Esophagus (tissue), 2 donors: ENCODE results near the gene ARSG. TPM values are rescaled to one million over a fixed set of nuclear protein-coding genes. Genes with fewer than 3 reads are reported as not detected.
"Not testable (repeated sequence)": the region's sequence is repeated elsewhere in the genome, so short reads cannot be mapped to it uniquely, and the experiment has no call there.

Experiments
- H3K27ac ChIP-seq, 2 donors: one replicate each; pipeline ENCODE4 v1.5.1; 2013; ENCODE audit warnings: low read depth in 2 of 2, mild to moderate bottlenecking in 2 of 2, inconsistent platforms in 1 of 2, low read length in 1 of 2, moderate library complexity in 1 of 2
- H3K27me3 ChIP-seq, 2 donors: one replicate each; pipeline ENCODE4 v1.6.1; 2013; ENCODE audit warnings: low read length in 2 of 2, control low read depth in 1 of 2, mild to moderate bottlenecking in 1 of 2; ENCODE audit not compliant: insufficient read depth in 2 of 2, control insufficient read depth in 1 of 2
- H3K36me3 ChIP-seq, 2 donors: one replicate each; pipeline ENCODE4 v1.6.1; 2013; ENCODE audit warnings: low read length in 1 of 2; ENCODE audit not compliant: control insufficient read depth in 2 of 2, insufficient read depth in 2 of 2
- H3K4me1 ChIP-seq, 2 donors: one replicate each; pipeline ENCODE4 v1.6.1; 2013; ENCODE audit warnings: low read length in 1 of 2; ENCODE audit not compliant: control insufficient read depth in 2 of 2, insufficient read depth in 2 of 2
- H3K4me3 ChIP-seq, 2 donors: one replicate each; pipeline ENCODE4 v1.5.1; 2013; ENCODE audit warnings: low read length in 2 of 2, mild to moderate bottlenecking in 2 of 2, low read depth in 1 of 2, moderate library complexity in 1 of 2
- H3K9me3 ChIP-seq, 2 donors: one replicate each; pipeline ENCODE4 v1.6.1; 2013; ENCODE audit warnings: mild to moderate bottlenecking in 2 of 2, low read depth in 1 of 2, low read length in 1 of 2, moderate library complexity in 1 of 2; ENCODE audit not compliant: control insufficient read depth in 2 of 2, insufficient read depth in 1 of 2
- WGBS, 2 donors: extraction: QIAGEN DNeasy Blood & Tissue Kit; methylation state at CpG; one replicate each; pipeline ENCODE4 v1.1.7; 2013; 5-methylcytosine and 5-hydroxymethylcytosine counted together
- polyA plus RNA-seq, 2 donors: library from polyadenylated mRNA; stranded (reverse); fragments of 200-250 nt; gene quantifications; one replicate each; pipeline ENCODE4 v1.2.3, GENCODE V29; 2013
- donor health status: healthy with polysubstance abuse.
- donor health status: Bipolar disorder and iron deficiency.

The ARSG gene
- polyA plus RNA-seq, 2 donors = 2.8 to 3.5 TPM

- not testable (repeated sequence) for H3K4me1 ChIP-seq, H3K36me3 ChIP-seq, H3K9me3 ChIP-seq, H3K4me3 ChIP-seq, H3K27me3 ChIP-seq, H3K27ac ChIP-seq
- 60 to 66% methylated on average over 2 of the region's 2 CpGs for WGBS, 2 donors
Observed at GRCh38 chr17:68354311-68354710, 63.0 kb downstream of the ARSG start.

- not testable (repeated sequence) for H3K27ac ChIP-seq, H3K4me3 ChIP-seq, H3K36me3 ChIP-seq, H3K9me3 ChIP-seq, H3K27me3 ChIP-seq, H3K4me1 ChIP-seq
- WGBS, 2 donors = 94 to 95% methylated on average over 5 of the region's 5 CpGs
Observed at GRCh38 chr17:68355108-68355507, 63.8 kb downstream of the ARSG start.

- no peaks in the 10 kb centered on the region for H3K27me3 ChIP-seq
- H3K4me3 ChIP-seq = no peak overlapping the region
- no peak overlapping the region for H3K27ac ChIP-seq
- H3K4me1 ChIP-seq = no peaks in the 10 kb centered on the region
- H3K9me3 ChIP-seq = no peaks in the 10 kb centered on the region
- H3K36me3 ChIP-seq = peaks cover 0 to 7% of the 10 kb centered on the region in 2 donors
- 77 to 78% methylated on average over 8 of the region's 8 CpGs for whole genome bisulfite sequencing, 2 donors
Observed at GRCh38 chr17:68356520-68356919, 65.2 kb downstream of the ARSG start.

GRCh38 chr17:68356949-68357455, 65.7 kb downstream of the ARSG start:
- H3K27ac ChIP-seq = no peak overlapping the region
- 84 to 85% methylated on average over 3 of the region's 3 CpGs for WGBS, 2 donors
- H3K36me3 ChIP-seq = peaks cover 0 to 7% of the 10 kb centered on the region in 2 donors

GRCh38 chr17:68357886-68358285, 66.6 kb downstream of the ARSG start:
- Histone ChIP-seq H3K27ac (no peak overlapping the region), H3K4me3 (no peak overlapping the region), H3K4me1 (no peaks in the 10 kb centered on the region), H3K9me3 (no peaks in the 10 kb centered on the region), H3K36me3 (peaks cover 0 to 7% of the 10 kb centered on the region in 2 donors), H3K27me3 (no peaks in the 10 kb centered on the region)
- WGBS, 2 donors = 90 to 91% methylated on average over 4 of the region's 4 CpGs

More at GRCh38 chr17:68356949-68357455, 65.7 kb downstream of the ARSG start:
- Histone ChIP-seq H3K9me3 (no peaks in the 10 kb centered on the region), H3K4me3 (no peak overlapping the region), H3K27me3 (no peaks in the 10 kb centered on the region), H3K4me1 (no peaks in the 10 kb centered on the region)

- Histone ChIP-seq H3K4me3 (no peak overlapping the region), H3K4me1 (no peaks in the 10 kb centered on the region), H3K27ac (no peak overlapping the region), H3K36me3 (peaks cover 0 to 7% of the 10 kb centered on the region in 2 donors), H3K9me3 (no peaks in the 10 kb centered on the region), H3K27me3 (no peaks in the 10 kb centered on the region)
- WGBS, 2 donors = 89 to 90% methylated on average over 13 of the region's 13 CpGs
Observed at GRCh38 chr17:68359791-68360535, 68.7 kb downstream of the ARSG start.

- Histone ChIP-seq H3K4me1 (no peaks in the 10 kb centered on the region), H3K27me3 (no peaks in the 10 kb centered on the region), H3K9me3 (no peaks in the 10 kb centered on the region), H3K4me3 (no peak overlapping the region), H3K36me3 (no peaks in the 10 kb centered on the region), H3K27ac (no peak overlapping the region)
- 81 to 83% methylated on average over 2 of the region's 2 CpGs for WGBS, 2 donors
Observed at GRCh38 chr17:68365469-68365868, 74.2 kb downstream of the ARSG start.

GRCh38 chr17:68368387-68368786, 77.1 kb downstream of the ARSG start:
- no peaks in the 10 kb centered on the region for H3K4me1 ChIP-seq
- H3K36me3 ChIP-seq = no peaks in the 10 kb centered on the region
- WGBS, 2 donors = 80 to 83% methylated on average over 5 of the region's 5 CpGs
- H3K27me3 ChIP-seq = no peaks in the 10 kb centered on the region
- H3K9me3 ChIP-seq = no peaks in the 10 kb centered on the region
- no peak overlapping the region for H3K27ac ChIP-seq
- H3K4me3 ChIP-seq = no peak overlapping the region

- 94 to 95% methylated on average over 8 of the region's 8 CpGs for WGBS, 2 donors
- Histone ChIP-seq H3K27ac (no peak overlapping the region), H3K36me3 (no peaks in the 10 kb centered on the region), H3K4me3 (no peak overlapping the region), H3K4me1 (peaks cover 0 to 2% of the 10 kb centered on the region in 2 donors), H3K27me3 (no peaks in the 10 kb centered on the region), H3K9me3 (no peaks in the 10 kb centered on the region)
Observed at GRCh38 chr17:68375566-68375965, 84.3 kb downstream of the ARSG start.

GRCh38 chr17:68376178-68376577, 84.9 kb downstream of the ARSG start:
- not testable (repeated sequence) for H3K36me3 ChIP-seq, H3K9me3 ChIP-seq, H3K27ac ChIP-seq, H3K4me3 ChIP-seq, H3K4me1 ChIP-seq, H3K27me3 ChIP-seq
- 94 to 95% methylated on average over 2 of the region's 2 CpGs for WGBS, 2 donors
